NT2/D1 (cell line): ENCODE data around the gene ARHGAP45.

ENCODE experiments used
- SUZ12 ChIP-seq: IDR thresholded peaks from 2 replicates; pipeline ENCODE4 v1.6.1; 2011; ENCODE audit not compliant: insufficient read length, insufficient read depth; ENCODE audit errors: extremely low read depth
- ZNF274 ChIP-seq: IDR thresholded peaks from 2 replicates; pipeline ENCODE4 v1.6.1; 2011; ENCODE audit warnings: mild to moderate bottlenecking, low read depth, low read length

DNA sequence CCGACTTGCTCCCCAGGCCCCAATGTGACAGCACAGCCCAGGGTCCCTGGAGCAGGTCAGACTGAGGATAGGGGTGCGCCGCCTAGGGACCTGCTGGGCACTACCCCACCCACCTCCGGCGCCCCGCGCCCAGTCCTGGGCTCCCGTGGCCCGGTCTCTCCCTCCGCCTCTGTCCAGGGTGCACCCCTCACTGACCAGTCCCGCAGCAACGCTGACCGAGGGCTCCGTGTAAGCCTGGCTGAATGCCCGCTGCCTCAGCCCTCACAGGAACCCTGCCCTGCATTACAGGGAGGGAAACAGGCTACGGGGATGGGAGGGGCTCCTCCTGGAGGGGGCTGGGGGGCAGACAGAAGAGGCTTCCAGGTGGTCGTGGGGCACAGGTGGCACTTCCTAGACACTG is 68.5 kb downstream of the ARHGAP45 start:
- TF ChIP-seq ZNF274 (no peak), SUZ12 (no peak)
